Erythroblast (primary cell): Measurements from ENCODE around the gene RAF1.

Source experiments
- GATA1 ChIP-seq: IDR thresholded peaks from 2 replicates; pipeline ENCODE4 v1.6.1; 2011; ENCODE audit warnings: low read depth, mild to moderate bottlenecking, control low read depth, low read length, moderate library complexity
- POLR2A ChIP-seq: IDR thresholded peaks from 2 replicates; pipeline ENCODE4 v1.6.1; 2011; ENCODE audit warnings: mild to moderate bottlenecking, low read length

DNA sequence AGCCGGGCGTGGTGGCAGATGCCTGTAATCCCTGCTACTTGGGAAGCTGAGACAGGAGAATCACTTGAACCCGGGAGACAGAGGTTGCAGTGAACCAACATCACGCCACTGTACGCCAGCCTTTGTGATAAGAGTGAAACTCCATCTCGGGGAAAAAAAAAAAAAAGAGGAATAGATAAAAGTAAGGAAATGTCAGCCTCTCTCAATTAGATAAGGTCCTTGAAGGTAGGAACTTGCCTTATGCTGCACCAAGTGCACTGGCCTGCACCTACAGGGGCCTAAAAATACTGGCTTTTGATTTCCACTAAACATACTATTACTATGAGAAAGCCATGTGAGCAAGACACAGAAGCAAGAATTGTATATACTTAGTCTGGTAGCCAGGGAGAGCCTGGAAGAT, 7.1 kb downstream of the RAF1 start:
- TF ChIP-seq POLR2A: no peak
- no peak for TF ChIP-seq GATA1
